IMR-90 (cell line): ENCODE results near the gene ZNHIT2. TPM values are rescaled to one million over a fixed set of nuclear protein-coding genes. Genes with fewer than 3 reads are reported as not detected.

ENCODE experiments used
- ATAC-seq: fragments of 200-7000 bp; cut with Tn5 transposase; 2 replicates; pipeline ENCODE4 v1.9.1; 2020; ENCODE audit warnings: low read depth, mild to moderate bottlenecking, moderate library complexity
- BruUV-seq: library from RNA; stranded (reverse); fragments of 400-500 nt; replicated peaks from 2 replicates; lab custom pipeline; 2021; lab: Mats Ljungman, UMichigan
- CTCF ChIA-PET: fragments of 300-600 bp; formaldehyde crosslinking; extraction: SDS; loops from one replicate; lab custom pipeline; 2021; ENCODE audit warnings: antibody characterized with exemption; lab: Yijun Ruan, JAX
- POLR2A ChIA-PET: fragments of 300-600 bp; sonication (Branson Sonifier 250); formaldehyde crosslinking; loops from one replicate; lab custom pipeline; 2022; ENCODE audit warnings: antibody characterized with exemption; ENCODE audit not compliant: unreplicated experiment; lab: Charles Lee
- DNase-seq: peaks from one replicate; pipeline ENCODE4 v3.0.0; 2013
- H2AFZ ChIP-seq: replicated peaks from 2 replicates; pipeline ENCODE3; 2013; ENCODE audit warnings: low read length, mild to moderate bottlenecking; ENCODE audit not compliant: poor library complexity
- H2AK5ac ChIP-seq: 2 replicates; pipeline ENCODE4 v1.6.1; 2013; ENCODE audit warnings: low read depth, low read length, inconsistent platforms
- H2AK9ac ChIP-seq: replicated peaks from 2 replicates; pipeline ENCODE3; 2013; ENCODE audit warnings: mild to moderate bottlenecking, low read depth, low read length, moderate library complexity; ENCODE audit not compliant: poor library complexity
- H2BK120ac ChIP-seq: 2 replicates; pipeline ENCODE4 v1.6.1; 2013; ENCODE audit warnings: low read depth, low read length, inconsistent platforms
- H2BK15ac ChIP-seq: 3 replicates; pipeline ENCODE4 v1.6.1; 2013; ENCODE audit warnings: low read depth, low read length, inconsistent platforms
- H2BK20ac ChIP-seq: 2 replicates; pipeline ENCODE4 v1.6.1; 2013; ENCODE audit warnings: low read depth, mild to moderate bottlenecking, inconsistent platforms, low read length, moderate library complexity
- H2BK5ac ChIP-seq: 2 replicates; pipeline ENCODE4 v1.6.1; 2013; ENCODE audit warnings: mild to moderate bottlenecking, low read depth, low read length, inconsistent platforms; ENCODE audit not compliant: poor library complexity, severe bottlenecking
- H3K14ac ChIP-seq: replicated peaks from 2 replicates; pipeline ENCODE4 v1.6.1; 2013; ENCODE audit warnings: low read depth, low read length, inconsistent platforms
- H3K18ac ChIP-seq: 2 replicates; pipeline ENCODE4 v1.6.1; 2013; ENCODE audit warnings: low read depth, low read length, control low read depth
- H3K23ac ChIP-seq: 2 replicates; pipeline ENCODE4 v1.6.1; 2013; ENCODE audit warnings: low read depth, low read length, inconsistent platforms
- H3K27ac ChIP-seq: 2 replicates; pipeline ENCODE4 v1.5.1; 2013; ENCODE audit warnings: mild to moderate bottlenecking, control low read depth, low read length; ENCODE audit not compliant: insufficient read depth
- H3K27me3 ChIP-seq: 2 replicates; pipeline ENCODE4 v1.6.1; 2013; ENCODE audit warnings: low read length; ENCODE audit not compliant: control insufficient read depth, insufficient read depth
- H3K36me3 ChIP-seq: 2 replicates; pipeline ENCODE4 v1.6.1; 2013; ENCODE audit warnings: low read length, mixed read lengths; ENCODE audit not compliant: control insufficient read depth, insufficient read depth
- H3K4ac ChIP-seq: 2 replicates; pipeline ENCODE4 v1.6.1; 2013; ENCODE audit warnings: low read depth, low read length, inconsistent platforms
- H3K4me1 ChIP-seq: 2 replicates; pipeline ENCODE4 v1.6.1; 2013; ENCODE audit warnings: low read length, mixed read lengths; ENCODE audit not compliant: control insufficient read depth, insufficient read depth
- H3K4me2 ChIP-seq: 2 replicates; pipeline ENCODE4 v1.6.1; 2013; ENCODE audit warnings: low read depth, mild to moderate bottlenecking, control low read depth, low read length, moderate library complexity
- H3K4me3 ChIP-seq: 2 replicates; pipeline ENCODE4 v1.5.1; 2013; ENCODE audit warnings: low read depth, mild to moderate bottlenecking, control low read depth, low read length, moderate library complexity; ENCODE audit not compliant: insufficient read depth
- H3K56ac ChIP-seq: 2 replicates; pipeline ENCODE4 v1.6.1; 2013; ENCODE audit warnings: low read length, inconsistent platforms; ENCODE audit not compliant: insufficient read depth; ENCODE audit errors: extremely low read depth
- H3K79me1 ChIP-seq, 2 experiments: 2 replicates each; pipeline ENCODE4 v1.6.1; 2013; ENCODE audit warnings: low read length in 2 of 2, inconsistent platforms in 1 of 2, low read depth in 1 of 2
- H3K9ac ChIP-seq: 2 replicates; pipeline ENCODE4 v1.6.1; 2013; ENCODE audit warnings: low read depth, low read length, control low read depth
- H3K9me1 ChIP-seq: 2 replicates; pipeline ENCODE4 v1.6.1; 2013; ENCODE audit warnings: low read length, inconsistent platforms; ENCODE audit not compliant: insufficient read depth
- H3K9me3 ChIP-seq: 2 replicates; pipeline ENCODE4 v1.6.1; 2013; ENCODE audit warnings: low read length; ENCODE audit not compliant: control insufficient read depth, insufficient read depth
- H4K20me1 ChIP-seq: 2 replicates; pipeline ENCODE4 v1.6.1; 2013; ENCODE audit warnings: low read length, inconsistent platforms; ENCODE audit not compliant: insufficient read depth
- H4K5ac ChIP-seq: 2 replicates; pipeline ENCODE4 v1.6.1; 2013; ENCODE audit warnings: mild to moderate bottlenecking, low read depth, low read length, control low read depth
- H4K8ac ChIP-seq, 2 experiments: 2 replicates each; pipeline ENCODE4 v1.6.1; 2013; ENCODE audit warnings: low read depth in 2 of 2, low read length in 2 of 2, control low read depth in 1 of 2, inconsistent platforms in 1 of 2
- H4K91ac ChIP-seq: 2 replicates; pipeline ENCODE4 v1.6.1; 2013; ENCODE audit warnings: low read depth, low read length, inconsistent platforms; ENCODE audit not compliant: insufficient read depth
- BHLHE40 ChIP-seq: fragments of 150-350 bp; IDR thresholded peaks from 2 replicates; pipeline ENCODE4 v1.6.1; 2016; ENCODE audit warnings: mild to moderate bottlenecking, low read depth, low read length
- CEBPB ChIP-seq: IDR thresholded peaks from 2 replicates; pipeline ENCODE4 v1.6.1; 2012; ENCODE audit warnings: low read depth, low read length, improper control_type of control experiment
- CHD1 ChIP-seq: IDR thresholded peaks from 2 replicates; pipeline ENCODE4 v1.6.1; 2012; ENCODE audit warnings: low read depth, low read length, improper control_type of control experiment
- FOS ChIP-seq: fragments of 150-350 bp; IDR thresholded peaks from 2 replicates; pipeline ENCODE4 v1.6.1; 2016; ENCODE audit warnings: low read depth, low read length
- MAFK ChIP-seq: IDR thresholded peaks from 2 replicates; pipeline ENCODE4 v1.6.1; 2012; ENCODE audit warnings: low read depth, low read length, improper control_type of control experiment
- MXI1 ChIP-seq: IDR thresholded peaks from 2 replicates; pipeline ENCODE4 v1.6.1; 2012; ENCODE audit warnings: low read depth, mild to moderate bottlenecking, low read length, moderate library complexity, borderline replicate concordance
- NFE2L2 ChIP-seq: fragments of 150-350 bp; IDR thresholded peaks from 2 replicates; pipeline ENCODE4 v1.6.1; 2016; ENCODE audit warnings: low read depth, mild to moderate bottlenecking, low read length
- POLR2A ChIP-seq: IDR thresholded peaks from 2 replicates; pipeline ENCODE4 v1.6.1; 2012; ENCODE audit warnings: mild to moderate bottlenecking, low read depth, low read length
- RAD21 ChIP-seq: IDR thresholded peaks from 2 replicates; pipeline ENCODE4 v1.6.1; 2012; ENCODE audit warnings: low read length, improper control_type of control experiment
- RCOR1 ChIP-seq: IDR thresholded peaks from 2 replicates; pipeline ENCODE4 v1.6.1; 2012; ENCODE audit warnings: mild to moderate bottlenecking, low read length, improper control_type of control experiment; ENCODE audit not compliant: insufficient replicate concordance
- RFX5 ChIP-seq: IDR thresholded peaks from 2 replicates; pipeline ENCODE4 v1.8.0; 2012; ENCODE audit warnings: low read depth, mild to moderate bottlenecking, low read length, moderate library complexity
- SMC3 ChIP-seq: fragments of 150-350 bp; IDR thresholded peaks from 2 replicates; pipeline ENCODE4 v1.6.1; 2016; ENCODE audit warnings: low read depth, mild to moderate bottlenecking, antibody characterized with exemption, low read length, moderate library complexity
- WGBS, 2 experiments: methylation state at CpG; one replicate each; pipeline versions ENCODE4 v1.1.5 to v1.1.7; 2013; ENCODE audit warnings: missing lambda C conversion rate in 2 of 2; ENCODE audit not compliant: insufficient read length in 1 of 2; ENCODE audit errors: extremely low coverage in 2 of 2; 5-methylcytosine and 5-hydroxymethylcytosine counted together
- dilution Hi-C: fragments of 300-500 bp; cut with HindIII; formaldehyde crosslinking; loops from one replicate; pipeline ENCODE4 v1.14.3; 2018; ENCODE audit warnings: low sequenced_read_pairs; ENCODE audit not compliant: unreplicated experiment
- in situ Hi-C: fragments of 300-500 bp; cut with MboI; formaldehyde crosslinking; loops from 3 replicates; pipeline ENCODE4 v1.14.3; 2019; ENCODE audit warnings: low sequenced_read_pairs, inconsistent platforms, mixed read lengths
- intact Hi-C: fragments of 100-400 bp; cut with micrococcal nuclease; formaldehyde crosslinking; loops from 2 replicates; pipeline ENCODE4 v1.10.0; 2022
- polyA plus RNA-seq, 3 experiments: library from polyadenylated mRNA; depleted of rRNA; stranded (reverse); fragments of >200 nt; gene quantifications; 2 replicates each; pipeline ENCODE4 v1.2.3, GENCODE V29; 2012; ENCODE audit warnings: low replicate concordance in 1 of 3
- total RNA-seq: library from RNA; depleted of rRNA; stranded (reverse); fragments of >200 nt; gene quantifications from 2 replicates; pipeline ENCODE4 v1.2.3, GENCODE V29; 2012
- TF ChIP-seq, protein P1 (sequence below): fragments of 150-350 bp; IDR thresholded peaks from 2 replicates; pipeline ENCODE4 v1.6.1; 2017; ENCODE audit warnings: mild to moderate bottlenecking, antibody characterized with exemption, low read length, low read depth
- TF ChIP-seq, protein P2 (sequence below): conservative IDR thresholded peaks from 2 replicates; pipeline ENCODE4 v1.5.1; 2012; ENCODE audit warnings: mild to moderate bottlenecking, low read depth, low read length, improper control_type of control experiment
- TF ChIP-seq, protein P3 (sequence below): fragments of 150-350 bp; IDR thresholded peaks from 2 replicates; pipeline ENCODE4 v1.6.1; 2016; ENCODE audit warnings: low read depth, mild to moderate bottlenecking, low read length, moderate library complexity, borderline replicate concordance

The ZNHIT2 gene
- total and polyA plus RNA-seq, 2 of the 4 experiments (the other 2 are of a cell fraction) = 3.9 to 5.9 TPM

DNA sequence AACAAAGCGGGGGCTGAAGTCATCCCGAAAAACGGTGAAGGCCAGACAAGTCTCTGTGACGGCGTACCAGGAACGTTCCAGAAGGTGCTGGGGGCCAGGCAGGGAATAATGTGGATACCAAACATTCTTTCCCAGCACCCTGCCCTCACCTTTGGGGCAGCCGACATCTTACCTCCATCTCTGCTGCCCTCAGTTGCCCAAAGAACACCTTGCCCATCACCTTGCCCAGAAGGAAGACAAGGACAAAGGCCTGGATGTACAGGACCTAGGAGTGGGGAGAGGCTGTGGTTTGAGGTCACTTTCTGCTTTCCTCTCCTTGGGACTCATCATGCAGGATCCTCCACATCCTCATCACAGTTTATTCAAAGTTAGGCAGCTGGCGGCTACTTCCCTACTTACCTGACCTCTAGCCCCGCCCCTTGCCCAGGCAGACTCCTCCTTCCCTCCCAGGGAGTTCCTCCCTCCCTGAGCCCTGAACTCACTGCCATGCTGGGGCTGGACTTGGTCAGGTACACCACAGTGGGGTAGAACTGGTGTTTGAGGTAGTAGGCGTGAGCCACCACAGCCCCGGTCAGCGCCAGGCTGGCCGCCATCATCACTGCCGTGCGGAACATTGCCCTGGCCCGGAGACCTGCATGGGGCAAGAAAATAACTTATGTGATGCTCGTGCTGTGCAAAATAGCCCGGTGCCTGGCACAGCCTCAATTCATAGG lies 15.6 kb upstream of the ZNHIT2 start:
- peak overlapping the region; percentile 63 for H3K4me3 ChIP-seq
- CTCF ChIA-PET = interaction anchor here (0.5 kb wide), 1 partner anchor 55 kb away, joined by 3 read pairs; no protein-coding TSS in a partner anchor
- dilution Hi-C loops = no loop called here
- TF ChIP-seq RAD21 (no peak), SMC3 (no peak), BHLHE40 (no peak), FOS (no peak), RCOR1 (no peak), MXI1 (no peak), CHD1 (no peak), POLR2A (no peak), RFX5 (no peak), MAFK (no peak), CEBPB (no peak), NFE2L2 (no peak)
- TF ChIP-seq, protein P1, sequence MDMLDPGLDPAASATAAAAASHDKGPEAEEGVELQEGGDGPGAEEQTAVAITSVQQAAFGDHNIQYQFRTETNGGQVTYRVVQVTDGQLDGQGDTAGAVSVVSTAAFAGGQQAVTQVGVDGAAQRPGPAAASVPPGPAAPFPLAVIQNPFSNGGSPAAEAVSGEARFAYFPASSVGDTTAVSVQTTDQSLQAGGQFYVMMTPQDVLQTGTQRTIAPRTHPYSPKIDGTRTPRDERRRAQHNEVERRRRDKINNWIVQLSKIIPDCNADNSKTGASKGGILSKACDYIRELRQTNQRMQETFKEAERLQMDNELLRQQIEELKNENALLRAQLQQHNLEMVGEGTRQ = no peak
- TF ChIP-seq, protein P2, sequence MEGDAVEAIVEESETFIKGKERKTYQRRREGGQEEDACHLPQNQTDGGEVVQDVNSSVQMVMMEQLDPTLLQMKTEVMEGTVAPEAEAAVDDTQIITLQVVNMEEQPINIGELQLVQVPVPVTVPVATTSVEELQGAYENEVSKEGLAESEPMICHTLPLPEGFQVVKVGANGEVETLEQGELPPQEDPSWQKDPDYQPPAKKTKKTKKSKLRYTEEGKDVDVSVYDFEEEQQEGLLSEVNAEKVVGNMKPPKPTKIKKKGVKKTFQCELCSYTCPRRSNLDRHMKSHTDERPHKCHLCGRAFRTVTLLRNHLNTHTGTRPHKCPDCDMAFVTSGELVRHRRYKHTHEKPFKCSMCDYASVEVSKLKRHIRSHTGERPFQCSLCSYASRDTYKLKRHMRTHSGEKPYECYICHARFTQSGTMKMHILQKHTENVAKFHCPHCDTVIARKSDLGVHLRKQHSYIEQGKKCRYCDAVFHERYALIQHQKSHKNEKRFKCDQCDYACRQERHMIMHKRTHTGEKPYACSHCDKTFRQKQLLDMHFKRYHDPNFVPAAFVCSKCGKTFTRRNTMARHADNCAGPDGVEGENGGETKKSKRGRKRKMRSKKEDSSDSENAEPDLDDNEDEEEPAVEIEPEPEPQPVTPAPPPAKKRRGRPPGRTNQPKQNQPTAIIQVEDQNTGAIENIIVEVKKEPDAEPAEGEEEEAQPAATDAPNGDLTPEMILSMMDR = no peak
- TF ChIP-seq, protein P3, sequence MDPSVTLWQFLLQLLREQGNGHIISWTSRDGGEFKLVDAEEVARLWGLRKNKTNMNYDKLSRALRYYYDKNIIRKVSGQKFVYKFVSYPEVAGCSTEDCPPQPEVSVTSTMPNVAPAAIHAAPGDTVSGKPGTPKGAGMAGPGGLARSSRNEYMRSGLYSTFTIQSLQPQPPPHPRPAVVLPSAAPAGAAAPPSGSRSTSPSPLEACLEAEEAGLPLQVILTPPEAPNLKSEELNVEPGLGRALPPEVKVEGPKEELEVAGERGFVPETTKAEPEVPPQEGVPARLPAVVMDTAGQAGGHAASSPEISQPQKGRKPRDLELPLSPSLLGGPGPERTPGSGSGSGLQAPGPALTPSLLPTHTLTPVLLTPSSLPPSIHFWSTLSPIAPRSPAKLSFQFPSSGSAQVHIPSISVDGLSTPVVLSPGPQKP = no peak

More for the DNA sequence above, 15.6 kb upstream of the ZNHIT2 start:
- Histone ChIP-seq H3K4me2 (peak overlapping the region; percentile 93), H2BK15ac (no peak overlapping the region), H2BK20ac (no peak overlapping the region), H3K4ac (peak overlapping the region; percentile 55), H3K14ac (0 out of 2 replicates have a peak overlapping the region, but pooled peaks have one; percentile 30), H4K5ac (0 out of 2 replicates have a peak overlapping the region, but pooled peaks have one; percentile 8), H3K9me3 (no peaks in the 10 kb centered on the region), H3K79me1 (peaks cover 21 to 43% of the 10 kb centered on the region in 2 experiments), H3K4me1 (peaks cover 6% of the 10 kb centered on the region; the same call in 1 of the 2 replicates), H2BK5ac (no peak overlapping the region), H4K20me1 (peaks cover 28% of the 10 kb centered on the region), H3K18ac (no peak overlapping the region), H3K23ac (peak overlapping the region; percentile 50; the same call in 1 of the 2 replicates), H2AK5ac (peak overlapping the region; percentile 90; the same call in 1 of the 2 replicates), H3K9me1 (peaks cover 21% of the 10 kb centered on the region), H2AFZ (peak overlapping the region; percentile 26), H4K8ac (peak overlapping the region; percentile 12 to 43; a peak in 2 of 4 replicates), H3K56ac (no peak overlapping the region), H2BK120ac (no peak overlapping the region), H3K27ac (peak overlapping the region; percentile 99), H4K91ac (no peak overlapping the region), H3K36me3 (peaks cover 45% of the 10 kb centered on the region), H3K27me3 (no peaks in the 10 kb centered on the region), H2AK9ac (peak overlapping the region; percentile 98), H3K9ac (peak overlapping the region; percentile 99)
- POLR2A ChIA-PET = no interaction called here
- DNase-seq = no peak
- intact Hi-C loops (no loop called here), in situ Hi-C loops (no loop called here)
- no peak for ATAC-seq
- BruUV-seq = no TSS peak
- WGBS, 2 experiments = no CpG with 5 or more reads among the region's 18 CpGs
